Tibial nerve (tissue), 4 donors: ENCODE results near the gene RFX7. TPM values are rescaled to one million over a fixed set of nuclear protein-coding genes. Genes with fewer than 3 reads are reported as not detected.
A peak's percentile ranks its signal among the peaks of the same experiment; 100 is the strongest.

Source experiments
- DNase-seq, 2 donors: peaks; one replicate each; pipeline ENCODE4 v3.0.0-alpha.2; 2019; ENCODE audit warnings: low spot score in 2 of 2
- H3K27ac ChIP-seq, 4 donors: fragments of 200-600 bp; sonication (generic) in 3 of 4; one replicate each; pipeline ENCODE4 v1.5.1; 2017 to 2019; ENCODE audit warnings: mild to moderate bottlenecking in 1 of 4
- H3K27me3 ChIP-seq, 2 donors: fragments of 200-600 bp; sonication (generic) in 1 of 2; one replicate each; pipeline versions ENCODE4 v1.5.1 to v1.6.0; 2017 to 2019
- H3K36me3 ChIP-seq, 3 donors: fragments of 200-600 bp; sonication (generic); one replicate each; pipeline ENCODE4 v1.5.1; 2018 to 2019
- H3K4me1 ChIP-seq, 4 donors: fragments of 200-600 bp; sonication (generic) in 3 of 4; one replicate each; pipeline ENCODE4 v1.5.1; 2017 to 2019
- H3K4me3 ChIP-seq, 4 donors: fragments of 200-600 bp; sonication (generic) in 3 of 4; one replicate each; pipeline ENCODE4 v1.5.1; 2017 to 2019; ENCODE audit warnings: mild to moderate bottlenecking in 1 of 4, moderate library complexity in 1 of 4
- H3K9me3 ChIP-seq, 4 donors: fragments of 200-600 bp; sonication (generic) in 3 of 4; one replicate each; pipeline ENCODE4 v1.5.1; 2017 to 2019
- CTCF ChIP-seq, 5 experiments: fragments of 200-600 bp in 3 of 5; fragments of 450-650 bp in 2 of 5; sonication (generic) in 3 of 5; IDR thresholded peaks; one replicate each; pipeline ENCODE4 v1.5.1; 2016 to 2019; ENCODE audit warnings: antibody characterized with exemption in 5 of 5, mild to moderate bottlenecking in 3 of 5, moderate library complexity in 2 of 5
- EP300 ChIP-seq, 2 donors: sonication (generic); formaldehyde crosslinking; IDR thresholded peaks; one replicate each; pipeline ENCODE4 v1.6.1; 2017; ENCODE audit warnings: antibody characterized with exemption in 2 of 2, mild to moderate bottlenecking in 1 of 2
- POLR2A ChIP-seq, 2 donors: fragments of 450-650 bp; IDR thresholded peaks; one replicate each; pipeline ENCODE4 v1.6.1; 2017; ENCODE audit warnings: antibody characterized with exemption in 2 of 2, mild to moderate bottlenecking in 2 of 2, moderate library complexity in 2 of 2
- WGBS, 2 donors: methylation state at CpG; one replicate each; pipeline ENCODE4 v1.1.5; 2018; 5-methylcytosine and 5-hydroxymethylcytosine counted together
- total RNA-seq, 4 donors: library from RNA; depleted of rRNA; stranded (reverse); fragments of >200 nt; gene quantifications; one replicate each; pipeline ENCODE4 v1.1.0, GENCODE V29; 2016

Gene RFX7
- total RNA-seq, 4 donors from 2014 or later: 7.1 to 13.8 (median 10.0) TPM

GRCh38 chr15:56242576-56243162 lies 1.0 kb downstream of the RFX7 start:
- Histone ChIP-seq H3K4me3 (peak overlapping the region; percentile 65 to 91 (median 76)), H3K4me1 (peaks cover 0 to 51% (median 26%) of the 10 kb centered on the region in 4 donors), H3K27me3 (no peaks in the 10 kb centered on the region), H3K9me3 (no peaks in the 10 kb centered on the region), H3K36me3 (no peaks in the 10 kb centered on the region), H3K27ac (peak overlapping the region; percentile 90 to 95 (median 92))
- WGBS, 2 donors: 0 to 1% methylated on average over 11 to 13 of the region's 13 CpGs
- peak in 1 of 2 donors; percentile 9 for DNase-seq
- no peak for TF ChIP-seq CTCF (IDR thresholded peaks at IDR 0.05)
- TF ChIP-seq POLR2A (IDR thresholded peaks at IDR 0.05): no peak
- TF ChIP-seq EP300 (IDR thresholded peaks at IDR 0.05): no peak

GRCh38 chr15:56241374-56242105 lies 2.1 kb downstream of the RFX7 start:
- Histone ChIP-seq H3K27ac (no peak overlapping the region), H3K9me3 (no peaks in the 10 kb centered on the region), H3K4me3 (peak overlapping the region in 3 of 4 donors; percentile 1 to 86 (median 65)), H3K4me1 (peaks cover 0 to 60% (median 26%) of the 10 kb centered on the region in 4 donors), H3K27me3 (no peaks in the 10 kb centered on the region), H3K36me3 (no peaks in the 10 kb centered on the region)
- WGBS, 2 donors: 37 to 39% methylated on average over 5 of the region's 5 CpGs
- no peak for DNase-seq
- TF ChIP-seq CTCF (IDR thresholded peaks at IDR 0.05): no peak

- no peaks in the 10 kb centered on the region for H3K36me3 ChIP-seq
- H3K27ac ChIP-seq: no peak overlapping the region
- H3K4me1 ChIP-seq: peaks cover 0 to 51% (median 21%) of the 10 kb centered on the region in 4 donors
- no peak for DNase-seq
- no peak overlapping the region for H3K4me3 ChIP-seq
- no peaks in the 10 kb centered on the region for H3K9me3 ChIP-seq
- H3K27me3 ChIP-seq: no peaks in the 10 kb centered on the region
- TF ChIP-seq CTCF (IDR thresholded peaks at IDR 0.05) (no peak), EP300 (IDR thresholded peaks at IDR 0.05) (no peak), POLR2A (IDR thresholded peaks at IDR 0.05) (no peak)
Observed at GRCh38 chr15:56240390-56240789, 3.3 kb downstream of the RFX7 start.

GRCh38 chr15:56236197-56236596 lies 7.5 kb downstream of the RFX7 start:
- TF ChIP-seq EP300 (IDR thresholded peaks at IDR 0.05): no peak
- TF ChIP-seq POLR2A (IDR thresholded peaks at IDR 0.05): no peak
- no peak for TF ChIP-seq CTCF (IDR thresholded peaks at IDR 0.05)
- peaks cover 0 to 21% (median 0%) of the 10 kb centered on the region in 3 donors for H3K36me3 ChIP-seq
- no peaks in the 10 kb centered on the region for H3K27me3 ChIP-seq
- H3K9me3 ChIP-seq: peaks cover 0 to 22% (median 5%) of the 10 kb centered on the region in 4 donors
- no peak overlapping the region for H3K4me3 ChIP-seq
- WGBS, 2 donors: 64 to 80% methylated on average over 3 of the region's 3 CpGs
- peaks cover 0 to 26% (median 3%) of the 10 kb centered on the region in 4 donors for H3K4me1 ChIP-seq
- no peak for DNase-seq
- H3K27ac ChIP-seq: no peak overlapping the region

- H3K4me1 ChIP-seq: peaks cover 0 to 14% (median 0%) of the 10 kb centered on the region in 4 donors
- no peak for TF ChIP-seq EP300 (IDR thresholded peaks at IDR 0.05)
- no peak for TF ChIP-seq POLR2A (IDR thresholded peaks at IDR 0.05)
- peaks cover 0 to 29% (median 0%) of the 10 kb centered on the region in 3 donors for H3K36me3 ChIP-seq
- H3K4me3 ChIP-seq: no peak overlapping the region
- WGBS, 2 donors: 72 to 85% methylated on average over 4 of the region's 4 CpGs
- DNase-seq: no peak
- H3K27me3 ChIP-seq: no peaks in the 10 kb centered on the region
- no peak overlapping the region for H3K27ac ChIP-seq
- H3K9me3 ChIP-seq: peaks cover 0 to 25% (median 5%) of the 10 kb centered on the region in 4 donors
Observed at GRCh38 chr15:56234804-56235203, 8.9 kb downstream of the RFX7 start.
